GM20000 (cell line): ENCODE measurements around the gene SLC28A3.

Experiments used
- DNase-seq: peaks from one replicate; pipeline ENCODE4 v3.0.0; 2012; ENCODE audit warnings: low spot score
- CTCF ChIP-seq: IDR thresholded peaks from 2 replicates; pipeline ENCODE4 v1.5.1; 2012; ENCODE audit warnings: mild to moderate bottlenecking, control low read depth; ENCODE audit errors: extremely low read depth, missing control alignments

SLC28A3 gene

GRCh38 chr9:84266087-84266561 lies 74.4 kb downstream of the SLC28A3 start:
- no peak for TF ChIP-seq CTCF
- DNase-seq = no peak

- DNase-seq = no peak
- no peak for TF ChIP-seq CTCF
Measured at GRCh38 chr9:84264307-84265029, 76.1 kb downstream of the SLC28A3 start.

- TF ChIP-seq CTCF = peak; percentile 81
- DNase-seq = peak; percentile 63
Measured at GRCh38 chr9:84261070-84261746, 79.3 kb downstream of the SLC28A3 start.

GRCh38 chr9:84258371-84258770 lies 82.2 kb downstream of the SLC28A3 start:
- TF ChIP-seq CTCF = no peak
- no peak for DNase-seq

GRCh38 chr9:84255696-84256095 lies 84.9 kb downstream of the SLC28A3 start:
- TF ChIP-seq CTCF = no peak
- no peak for DNase-seq

- no peak for DNase-seq
- TF ChIP-seq CTCF = no peak
Measured at GRCh38 chr9:84254972-84255371, 85.6 kb downstream of the SLC28A3 start.

- no peak for TF ChIP-seq CTCF
- no peak for DNase-seq
Measured at GRCh38 chr9:84251921-84252320, 88.6 kb downstream of the SLC28A3 start.
